Sigmoid colon (tissue), 4 donors: ENCODE measurements around the gene WT1.

Source experiments
- CTCF ChIP-seq, 4 experiments: fragments of 450-650 bp in 3 of 4; fragments of 200-600 bp in 1 of 4; IDR thresholded peaks; one replicate each; pipeline ENCODE4 v1.5.1; 2016 to 2019; ENCODE audit warnings: antibody characterized with exemption in 4 of 4, mild to moderate bottlenecking in 3 of 4, moderate library complexity in 2 of 4
- EP300 ChIP-seq, 4 donors: sonication (generic); formaldehyde crosslinking; IDR thresholded peaks; one replicate each; pipeline ENCODE4 v1.6.1; 2017; ENCODE audit warnings: antibody characterized with exemption in 4 of 4

GRCh38 chr11:32353884-32354283 lies 81.5 kb downstream of the WT1 start:
- no peak for TF ChIP-seq EP300 (IDR thresholded peaks at IDR 0.05)
- TF ChIP-seq CTCF (IDR thresholded peaks at IDR 0.05) = no peak
